HEK293T (cell line): Measurements from ENCODE around the gene ZNF536.

Experiments used
- BHLHE40 ChIP-seq: fragments of 450-650 bp; IDR thresholded peaks from 2 replicates; pipeline ENCODE4 v1.6.1; 2016; ENCODE audit warnings: mild to moderate bottlenecking, moderate library complexity, borderline replicate concordance
- ELF4 ChIP-seq: fragments of 450-650 bp; IDR thresholded peaks from 2 replicates; pipeline ENCODE4 v1.6.1; 2017; ENCODE audit warnings: antibody characterized with exemption
- FOXA1 ChIP-seq: fragments of 450-650 bp; IDR thresholded peaks from 2 replicates; pipeline ENCODE4 v1.6.1; 2016; ENCODE audit warnings: mild to moderate bottlenecking
- FOXM1 ChIP-seq: fragments of 450-650 bp; IDR thresholded peaks from 2 replicates; pipeline ENCODE4 v1.6.1; 2017; ENCODE audit warnings: mild to moderate bottlenecking, borderline replicate concordance
- HDGF ChIP-seq: fragments of 450-650 bp; IDR thresholded peaks from 2 replicates; pipeline ENCODE4 v1.6.1; 2017; ENCODE audit warnings: antibody characterized with exemption, borderline replicate concordance
- L3MBTL2 ChIP-seq: fragments of 450-650 bp; conservative IDR thresholded peaks from 2 replicates; pipeline ENCODE4 v1.6.1; 2016; ENCODE audit warnings: mild to moderate bottlenecking
- LEF1 ChIP-seq: fragments of 450-650 bp; IDR thresholded peaks from 2 replicates; pipeline ENCODE4 v1.6.1; 2017; ENCODE audit warnings: mild to moderate bottlenecking, borderline replicate concordance
- SP1 ChIP-seq: fragments of 450-650 bp; IDR thresholded peaks from 2 replicates; pipeline ENCODE4 v1.6.1; 2017
- SUZ12 ChIP-seq: fragments of 450-650 bp; IDR thresholded peaks from 2 replicates; pipeline ENCODE4 v1.6.1; 2016; ENCODE audit warnings: mild to moderate bottlenecking
- ZNF384 ChIP-seq: fragments of 450-650 bp; IDR thresholded peaks from 2 replicates; pipeline ENCODE4 v1.6.1; 2016

- no peak for TF ChIP-seq HDGF
- no peak for TF ChIP-seq SUZ12
- no peak for TF ChIP-seq FOXM1
- no peak for TF ChIP-seq SP1
- TF ChIP-seq ELF4 = no peak
- TF ChIP-seq BHLHE40 = no peak
- TF ChIP-seq LEF1 = no peak
- TF ChIP-seq L3MBTL2 = no peak
- TF ChIP-seq ZNF384 = no peak
- TF ChIP-seq FOXA1 = no peak
Measured at GRCh38 chr19:30528919-30529318, 156.7 kb downstream of the ZNF536 start.
